ENCODE results near the gene PTGDR2. TPM values are rescaled to one million over a fixed set of nuclear protein-coding genes. Genes with fewer than 3 reads are reported as not detected.
A peak's percentile ranks its signal among the peaks of the same experiment; 100 is the strongest.

PTGDR2 gene
- total RNA-seq, 4 donors from 2014 or later = 0.37 to 2.2 (median 0.58) TPM

GRCh38 chr11:60890696-60891095 lies 34.9 kb upstream of the PTGDR2 start:
- Histone ChIP-seq H3K36me3 (peaks cover 0 to 77% of the 10 kb centered on the region in 2 donors), H3K9me3 (no peaks in the 10 kb centered on the region), H3K4me1 (no peaks in the 10 kb centered on the region), H3K4me3 (no peak overlapping the region), H3K27me3 (no peaks in the 10 kb centered on the region), H3K27ac (no peak overlapping the region)
- ATAC-seq = no peak
- TF ChIP-seq POLR2AphosphoS5 (IDR thresholded peaks at IDR 0.05) (no peak), POLR2A (IDR thresholded peaks at IDR 0.05) (no peak), EP300 (IDR thresholded peaks at IDR 0.05) (no peak), CTCF (IDR thresholded peaks at IDR 0.05) (no peak)
- WGBS, 2 donors (ENCODE audit: low coverage in 1 of 2) = 29 to 61% methylated on average over 1 to 2 of the region's 5 CpGs

- no peak for ATAC-seq
- Histone ChIP-seq H3K27me3 (no peaks in the 10 kb centered on the region), H3K36me3 (peaks cover 0 to 69% of the 10 kb centered on the region in 2 donors)
These were observed 34.1 kb upstream of the PTGDR2 start for GRCh38 chr11:60889869-60890311.

GRCh38 chr11:60887556-60887955 lies 31.8 kb upstream of the PTGDR2 start:
- Histone ChIP-seq H3K4me1 (no peaks in the 10 kb centered on the region), H3K27ac (no peak overlapping the region), H3K36me3 (peaks cover 0 to 45% of the 10 kb centered on the region in 2 donors), H3K27me3 (no peaks in the 10 kb centered on the region), H3K9me3 (no peaks in the 10 kb centered on the region), H3K4me3 (no peak overlapping the region)
- WGBS, 2 donors (ENCODE audit: low coverage in 1 of 2) = 50 to 93% methylated on average over 2 of the region's 5 CpGs
- peak; percentile 12 to 59 (median 56) for TF ChIP-seq CTCF (IDR thresholded peaks at IDR 0.05)
- TF ChIP-seq POLR2AphosphoS5 (IDR thresholded peaks at IDR 0.05) = no peak
- TF ChIP-seq EP300 (IDR thresholded peaks at IDR 0.05) = no peak
- TF ChIP-seq POLR2A (IDR thresholded peaks at IDR 0.05) = no peak
- ATAC-seq = peak; percentile 74

More at GRCh38 chr11:60889869-60890311, 34.1 kb upstream of the PTGDR2 start:
- H3K4me3 ChIP-seq = no peak overlapping the region
- TF ChIP-seq POLR2AphosphoS5 (IDR thresholded peaks at IDR 0.05) = no peak
- no peak for TF ChIP-seq EP300 (IDR thresholded peaks at IDR 0.05)
- TF ChIP-seq POLR2A (IDR thresholded peaks at IDR 0.05) = no peak
- no peak for TF ChIP-seq CTCF (IDR thresholded peaks at IDR 0.05)
- no peaks in the 10 kb centered on the region for H3K9me3 ChIP-seq
- 50 to 61% methylated on average over 4 to 6 of the region's 6 CpGs for WGBS, 2 donors (ENCODE audit: low coverage in 1 of 2)
- H3K4me1 ChIP-seq = no peaks in the 10 kb centered on the region
- no peak overlapping the region for H3K27ac ChIP-seq

GRCh38 chr11:60880643-60881282 lies 25.0 kb upstream of the PTGDR2 start:
- H3K4me1 ChIP-seq = peaks cover 3 to 43% (median 6%) of the 10 kb centered on the region in 3 donors
- ATAC-seq = no peak
- TF ChIP-seq POLR2A (IDR thresholded peaks at IDR 0.05) = no peak
- TF ChIP-seq CTCF (IDR thresholded peaks at IDR 0.05) = no peak
- no peak for TF ChIP-seq POLR2AphosphoS5 (IDR thresholded peaks at IDR 0.05)
- no peak for TF ChIP-seq EP300 (IDR thresholded peaks at IDR 0.05)
- peak overlapping the region in 1 of 4 donors; percentile 37 for H3K27ac ChIP-seq
- H3K4me3 ChIP-seq = no peak overlapping the region
- no peaks in the 10 kb centered on the region for H3K27me3 ChIP-seq
- H3K36me3 ChIP-seq = peaks cover 0 to 16% of the 10 kb centered on the region in 2 donors
- no peaks in the 10 kb centered on the region for H3K9me3 ChIP-seq
- WGBS, 2 donors (ENCODE audit: low coverage in 1 of 2) = 75 to 86% methylated on average over 2 to 3 of the region's 8 CpGs

Measured in gastroesophageal sphincter (tissue), 4 donors.